Panc1 (cell line): ENCODE results near the gene TAMM41.

Experiments used
- POLR2AphosphoS5 ChIP-seq: IDR thresholded peaks from 2 replicates; pipeline ENCODE4 v1.6.1; 2012; ENCODE audit warnings: mild to moderate bottlenecking, low read depth, low read length, moderate library complexity
- SIN3A ChIP-seq: IDR thresholded peaks from 2 replicates; pipeline ENCODE4 v1.6.1; 2012; ENCODE audit warnings: low read depth, mild to moderate bottlenecking, low read length, moderate library complexity, borderline replicate concordance; ENCODE audit not compliant: insufficient read depth
- TCF7L2 ChIP-seq: IDR thresholded peaks from 2 replicates; pipeline ENCODE4 v1.6.1; 2011; ENCODE audit warnings: mild to moderate bottlenecking, low read depth, low read length, inconsistent platforms
- TF ChIP-seq, protein P1 (sequence below), 2 experiments: IDR thresholded peaks; 2 replicates each; pipeline ENCODE4 v1.6.1; 2011 to 2012; ENCODE audit warnings: low read depth in 2 of 2, control low read depth in 1 of 2, low read length in 1 of 2, mild to moderate bottlenecking in 1 of 2, moderate library complexity in 1 of 2; ENCODE audit not compliant: insufficient read depth in 1 of 2
- TF ChIP-seq, protein P2 (sequence below): fragments of 450-650 bp; IDR thresholded peaks from 2 replicates; pipeline ENCODE4 v1.5.1; 2017; ENCODE audit warnings: mild to moderate bottlenecking

DNA sequence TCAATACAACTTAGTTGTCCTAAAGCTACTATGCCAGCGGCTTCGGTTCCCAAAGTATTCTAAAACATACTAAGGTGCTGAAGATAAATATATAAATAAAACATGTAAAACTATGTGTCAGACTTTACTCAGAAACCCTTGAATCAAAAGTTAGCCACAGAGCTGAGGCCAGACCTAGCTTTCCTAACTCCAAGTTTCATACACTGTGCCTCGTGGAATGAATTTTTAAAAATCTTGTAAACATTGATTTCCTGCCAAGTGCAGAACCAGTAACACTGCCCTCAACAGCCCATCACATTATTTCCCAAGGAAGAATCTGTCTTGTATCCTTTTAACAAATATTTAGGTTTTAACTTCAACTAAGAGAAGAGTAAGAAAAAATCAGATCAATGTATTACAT, 36.4 kb downstream of the TAMM41 start:
- TF ChIP-seq, protein P1, sequence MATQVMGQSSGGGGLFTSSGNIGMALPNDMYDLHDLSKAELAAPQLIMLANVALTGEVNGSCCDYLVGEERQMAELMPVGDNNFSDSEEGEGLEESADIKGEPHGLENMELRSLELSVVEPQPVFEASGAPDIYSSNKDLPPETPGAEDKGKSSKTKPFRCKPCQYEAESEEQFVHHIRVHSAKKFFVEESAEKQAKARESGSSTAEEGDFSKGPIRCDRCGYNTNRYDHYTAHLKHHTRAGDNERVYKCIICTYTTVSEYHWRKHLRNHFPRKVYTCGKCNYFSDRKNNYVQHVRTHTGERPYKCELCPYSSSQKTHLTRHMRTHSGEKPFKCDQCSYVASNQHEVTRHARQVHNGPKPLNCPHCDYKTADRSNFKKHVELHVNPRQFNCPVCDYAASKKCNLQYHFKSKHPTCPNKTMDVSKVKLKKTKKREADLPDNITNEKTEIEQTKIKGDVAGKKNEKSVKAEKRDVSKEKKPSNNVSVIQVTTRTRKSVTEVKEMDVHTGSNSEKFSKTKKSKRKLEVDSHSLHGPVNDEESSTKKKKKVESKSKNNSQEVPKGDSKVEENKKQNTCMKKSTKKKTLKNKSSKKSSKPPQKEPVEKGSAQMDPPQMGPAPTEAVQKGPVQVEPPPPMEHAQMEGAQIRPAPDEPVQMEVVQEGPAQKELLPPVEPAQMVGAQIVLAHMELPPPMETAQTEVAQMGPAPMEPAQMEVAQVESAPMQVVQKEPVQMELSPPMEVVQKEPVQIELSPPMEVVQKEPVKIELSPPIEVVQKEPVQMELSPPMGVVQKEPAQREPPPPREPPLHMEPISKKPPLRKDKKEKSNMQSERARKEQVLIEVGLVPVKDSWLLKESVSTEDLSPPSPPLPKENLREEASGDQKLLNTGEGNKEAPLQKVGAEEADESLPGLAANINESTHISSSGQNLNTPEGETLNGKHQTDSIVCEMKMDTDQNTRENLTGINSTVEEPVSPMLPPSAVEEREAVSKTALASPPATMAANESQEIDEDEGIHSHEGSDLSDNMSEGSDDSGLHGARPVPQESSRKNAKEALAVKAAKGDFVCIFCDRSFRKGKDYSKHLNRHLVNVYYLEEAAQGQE (IDR thresholded peaks at IDR 0.05; ENCODE audit: insufficient read depth in 1 of 2, low read depth in 2 of 2, low read length in 1 of 2) = no peak
- TF ChIP-seq, protein P2, sequence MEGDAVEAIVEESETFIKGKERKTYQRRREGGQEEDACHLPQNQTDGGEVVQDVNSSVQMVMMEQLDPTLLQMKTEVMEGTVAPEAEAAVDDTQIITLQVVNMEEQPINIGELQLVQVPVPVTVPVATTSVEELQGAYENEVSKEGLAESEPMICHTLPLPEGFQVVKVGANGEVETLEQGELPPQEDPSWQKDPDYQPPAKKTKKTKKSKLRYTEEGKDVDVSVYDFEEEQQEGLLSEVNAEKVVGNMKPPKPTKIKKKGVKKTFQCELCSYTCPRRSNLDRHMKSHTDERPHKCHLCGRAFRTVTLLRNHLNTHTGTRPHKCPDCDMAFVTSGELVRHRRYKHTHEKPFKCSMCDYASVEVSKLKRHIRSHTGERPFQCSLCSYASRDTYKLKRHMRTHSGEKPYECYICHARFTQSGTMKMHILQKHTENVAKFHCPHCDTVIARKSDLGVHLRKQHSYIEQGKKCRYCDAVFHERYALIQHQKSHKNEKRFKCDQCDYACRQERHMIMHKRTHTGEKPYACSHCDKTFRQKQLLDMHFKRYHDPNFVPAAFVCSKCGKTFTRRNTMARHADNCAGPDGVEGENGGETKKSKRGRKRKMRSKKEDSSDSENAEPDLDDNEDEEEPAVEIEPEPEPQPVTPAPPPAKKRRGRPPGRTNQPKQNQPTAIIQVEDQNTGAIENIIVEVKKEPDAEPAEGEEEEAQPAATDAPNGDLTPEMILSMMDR = no peak
- TF ChIP-seq SIN3A (no peak), POLR2AphosphoS5 (no peak), TCF7L2 (no peak)
